OCI-LY1 (cell line): ENCODE data around the gene NDUFAF5.
"Not testable (repeated sequence)": the region's sequence is repeated elsewhere in the genome, so short reads cannot be mapped to it uniquely, and the experiment has no call there.

ENCODE experiments used
- H2AFZ ChIP-seq: fragments of 200-600 bp; sonication (generic), shearing (Covaris generic); 2 replicates; pipeline ENCODE4 v1.6.0; 2014; ENCODE audit warnings: antibody characterized with exemption, mild to moderate bottlenecking, low read length
- H3F3A ChIP-seq: fragments of 200-600 bp; sonication (generic), shearing (Covaris generic); 2 replicates; pipeline ENCODE4 v1.6.0; 2014; ENCODE audit warnings: mild to moderate bottlenecking, antibody characterized with exemption, low read length, moderate library complexity; ENCODE audit not compliant: insufficient read depth
- H3K27ac ChIP-seq: fragments of 200-600 bp; sonication (generic); 2 replicates; pipeline ENCODE4 v1.5.1; 2014; ENCODE audit warnings: low read length, mixed run types, mild to moderate bottlenecking, low read depth; ENCODE audit not compliant: poor library complexity, severe bottlenecking
- H3K27me3 ChIP-seq: fragments of 200-600 bp; sonication (generic); 2 replicates; pipeline ENCODE4 v1.6.0; 2014; ENCODE audit warnings: antibody characterized with exemption, mild to moderate bottlenecking, low read length, moderate library complexity; ENCODE audit not compliant: insufficient read depth
- H3K36me3 ChIP-seq: fragments of 200-600 bp; sonication (generic); 2 replicates; pipeline ENCODE4 v1.6.1; 2014; ENCODE audit warnings: mild to moderate bottlenecking, antibody characterized with exemption, low read length, moderate library complexity, mixed read lengths; ENCODE audit not compliant: insufficient read depth
- H3K4me1 ChIP-seq: fragments of 200-600 bp; sonication (generic); 2 replicates; pipeline ENCODE4 v1.5.1; 2014; ENCODE audit warnings: mild to moderate bottlenecking, low read length, moderate library complexity; ENCODE audit not compliant: insufficient read depth, severe bottlenecking
- H3K4me2 ChIP-seq: fragments of 200-600 bp; sonication (generic), shearing (Covaris generic); 2 replicates; pipeline ENCODE4 v1.6.1; 2014; ENCODE audit warnings: low read length
- H3K4me3 ChIP-seq: fragments of 200-600 bp; sonication (generic); 2 replicates; pipeline ENCODE4 v1.5.1; 2014; ENCODE audit warnings: low read length, low read depth, mild to moderate bottlenecking, mixed read lengths; ENCODE audit not compliant: poor library complexity, severe bottlenecking
- H3K79me2 ChIP-seq: fragments of 200-600 bp; shearing (Covaris generic); 2 replicates; pipeline ENCODE4 v1.6.1; 2016; ENCODE audit warnings: mixed run types, low read length, mixed read lengths; ENCODE audit not compliant: insufficient read depth
- H3K9ac ChIP-seq: fragments of 200-600 bp; sonication (generic), shearing (Covaris generic); 2 replicates; pipeline ENCODE4 v1.6.1; 2014; ENCODE audit warnings: mild to moderate bottlenecking, low read length, mixed read lengths
- H3K9me2 ChIP-seq: fragments of 200-600 bp; sonication (generic), shearing (Covaris generic); 2 replicates; pipeline ENCODE4 v1.6.1; 2014; ENCODE audit warnings: low read depth, mild to moderate bottlenecking, low read length, mixed read lengths
- H3K9me3 ChIP-seq: fragments of 200-600 bp; shearing (Covaris generic); 2 replicates; pipeline ENCODE4 v1.6.1; 2014; ENCODE audit warnings: low read length, mixed read lengths
- H4K20me1 ChIP-seq: fragments of 200-600 bp; sonication (generic), shearing (Covaris generic); 2 replicates; pipeline ENCODE4 v1.6.0; 2016; ENCODE audit warnings: mild to moderate bottlenecking, low read length; ENCODE audit not compliant: insufficient read depth
- EZH2 ChIP-seq: fragments of 200-600 bp; sonication (generic), shearing (Covaris generic); IDR thresholded peaks from 2 replicates; pipeline ENCODE4 v1.8.0; 2017; ENCODE audit warnings: borderline replicate concordance, mixed run types, mild to moderate bottlenecking, antibody characterized with exemption, low read length, moderate library complexity, mixed read lengths
- TF ChIP-seq, protein P1 (sequence below): fragments of 200-600 bp; sonication (generic), shearing (Covaris generic); IDR thresholded peaks from 2 replicates; pipeline ENCODE4 v1.5.1; 2017; ENCODE audit warnings: mild to moderate bottlenecking, antibody characterized with exemption, low read length, moderate library complexity, mixed read lengths

Gene NDUFAF5, protein sequence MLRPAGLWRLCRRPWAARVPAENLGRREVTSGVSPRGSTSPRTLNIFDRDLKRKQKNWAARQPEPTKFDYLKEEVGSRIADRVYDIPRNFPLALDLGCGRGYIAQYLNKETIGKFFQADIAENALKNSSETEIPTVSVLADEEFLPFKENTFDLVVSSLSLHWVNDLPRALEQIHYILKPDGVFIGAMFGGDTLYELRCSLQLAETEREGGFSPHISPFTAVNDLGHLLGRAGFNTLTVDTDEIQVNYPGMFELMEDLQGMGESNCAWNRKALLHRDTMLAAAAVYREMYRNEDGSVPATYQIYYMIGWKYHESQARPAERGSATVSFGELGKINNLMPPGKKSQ

DNA sequence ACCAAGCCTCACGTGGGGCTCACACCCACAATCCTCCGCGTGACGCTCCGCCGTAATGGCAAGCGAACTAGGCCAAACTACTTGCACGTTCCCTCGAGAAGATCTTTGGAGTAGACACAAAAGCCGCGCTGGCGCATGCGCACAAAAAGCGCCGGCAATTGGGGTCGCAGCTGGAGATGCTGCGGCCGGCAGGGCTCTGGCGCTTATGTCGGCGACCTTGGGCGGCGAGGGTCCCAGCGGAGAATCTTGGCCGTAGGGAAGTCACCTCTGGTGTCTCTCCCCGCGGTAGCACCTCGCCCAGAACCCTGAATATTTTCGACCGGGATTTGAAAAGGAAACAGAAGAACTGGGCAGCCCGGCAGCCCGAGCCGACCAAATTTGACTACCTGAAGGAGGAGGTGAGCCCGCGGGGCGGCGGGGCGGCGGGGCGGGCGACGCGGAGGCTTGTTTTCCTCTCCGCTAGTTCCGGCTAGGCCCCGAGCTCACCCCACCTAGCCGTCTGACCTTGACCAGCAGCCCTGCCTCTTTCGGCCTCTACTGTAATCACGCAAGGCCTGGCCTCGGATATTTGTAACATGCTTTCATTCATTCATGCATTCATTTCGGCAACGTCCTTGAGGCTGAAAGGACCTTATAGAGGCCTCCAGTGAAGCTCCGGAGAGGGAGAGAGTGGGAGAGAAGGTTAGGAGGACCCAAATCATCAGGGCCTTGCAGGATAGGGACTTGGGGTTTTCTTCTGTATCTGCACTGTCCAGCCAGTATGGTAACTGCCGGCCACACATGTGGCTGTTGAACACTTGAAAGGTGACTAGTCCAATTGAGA, at the start of gene NDUFAF5, which contains the start of gene ESF1:
TSS of gene NDUFAF5 (plus strand) at position 136 of the 823 bp plus-strand sequence. CDS start at position 177, 41 bp downstream.
TSS of gene ESF1 (minus strand) at position 27 of the 823 bp plus-strand sequence. CDS start 1,779 bp downstream, outside the sequence.
- Histone ChIP-seq H3K9me2 (no peaks in the 10 kb centered on the region), H3F3A (peaks cover 4% of the 10 kb centered on the region; the same call in 1 of the 2 replicates), H3K9me3 (no peaks in the 10 kb centered on the region), H3K4me1 (peaks cover 29% of the 10 kb centered on the region), H3K27ac (peak within 1 kb of the TSS; percentile 71), H3K79me2 (peaks cover 37% of the 10 kb centered on the region), H3K9ac (peak within 1 kb of the TSS; percentile 91), H3K4me3 (peak within 1 kb of the TSS; percentile 94), H2AFZ (0 out of 2 replicates have a peak within 1 kb of the TSS, but pooled peaks have one; percentile 77), H3K36me3 (peaks cover 54% of the 10 kb centered on the region), H4K20me1 (no peaks in the 10 kb centered on the region), H3K4me2 (peak within 1 kb of the TSS; percentile 77), H3K27me3 (no peaks in the 10 kb centered on the region)
- TF ChIP-seq, protein P1, sequence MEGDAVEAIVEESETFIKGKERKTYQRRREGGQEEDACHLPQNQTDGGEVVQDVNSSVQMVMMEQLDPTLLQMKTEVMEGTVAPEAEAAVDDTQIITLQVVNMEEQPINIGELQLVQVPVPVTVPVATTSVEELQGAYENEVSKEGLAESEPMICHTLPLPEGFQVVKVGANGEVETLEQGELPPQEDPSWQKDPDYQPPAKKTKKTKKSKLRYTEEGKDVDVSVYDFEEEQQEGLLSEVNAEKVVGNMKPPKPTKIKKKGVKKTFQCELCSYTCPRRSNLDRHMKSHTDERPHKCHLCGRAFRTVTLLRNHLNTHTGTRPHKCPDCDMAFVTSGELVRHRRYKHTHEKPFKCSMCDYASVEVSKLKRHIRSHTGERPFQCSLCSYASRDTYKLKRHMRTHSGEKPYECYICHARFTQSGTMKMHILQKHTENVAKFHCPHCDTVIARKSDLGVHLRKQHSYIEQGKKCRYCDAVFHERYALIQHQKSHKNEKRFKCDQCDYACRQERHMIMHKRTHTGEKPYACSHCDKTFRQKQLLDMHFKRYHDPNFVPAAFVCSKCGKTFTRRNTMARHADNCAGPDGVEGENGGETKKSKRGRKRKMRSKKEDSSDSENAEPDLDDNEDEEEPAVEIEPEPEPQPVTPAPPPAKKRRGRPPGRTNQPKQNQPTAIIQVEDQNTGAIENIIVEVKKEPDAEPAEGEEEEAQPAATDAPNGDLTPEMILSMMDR, result no peak
- no peak for TF ChIP-seq EZH2

DNA sequence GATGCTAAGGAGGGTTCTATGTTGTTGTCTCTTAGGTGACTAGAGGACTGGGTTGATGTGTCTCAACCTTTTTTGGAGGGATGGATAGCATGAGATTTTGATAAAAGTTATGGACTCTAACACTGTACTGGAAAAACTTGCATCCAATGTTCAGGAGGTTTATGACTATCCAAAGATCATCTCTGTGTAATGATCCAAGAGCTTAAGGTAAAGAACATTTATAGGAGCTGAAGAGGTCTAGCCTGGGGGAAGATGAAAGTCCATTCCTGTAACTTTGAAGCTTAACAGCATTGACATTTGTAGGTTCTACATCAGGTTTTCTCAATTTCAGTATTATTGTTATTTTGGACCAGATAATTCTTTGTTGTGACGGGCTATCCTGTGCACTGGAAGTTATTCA, 49.0 kb upstream of the NDUFAF5 start:
- Histone ChIP-seq H3K36me3 (peaks cover 74% of the 10 kb centered on the region), H3K9ac (no peak overlapping the region), H3K4me1 (no peaks in the 10 kb centered on the region), H3K4me2 (no peak overlapping the region), H4K20me1 (no peaks in the 10 kb centered on the region), H3K4me3 (no peak overlapping the region), H3K9me3 (peaks cover 5% of the 10 kb centered on the region; the same call in 1 of the 2 replicates), H3K9me2 (no peaks in the 10 kb centered on the region), H3K79me2 (0 out of 2 replicates have a peak, but pooled peaks cover 3% of the 10 kb centered on the region), H3K27ac (no peak overlapping the region), H3F3A (no peaks in the 10 kb centered on the region), H3K27me3 (no peaks in the 10 kb centered on the region), H2AFZ (no peak overlapping the region)
- TF ChIP-seq, protein P1, result no peak
- no peak for TF ChIP-seq EZH2

DNA sequence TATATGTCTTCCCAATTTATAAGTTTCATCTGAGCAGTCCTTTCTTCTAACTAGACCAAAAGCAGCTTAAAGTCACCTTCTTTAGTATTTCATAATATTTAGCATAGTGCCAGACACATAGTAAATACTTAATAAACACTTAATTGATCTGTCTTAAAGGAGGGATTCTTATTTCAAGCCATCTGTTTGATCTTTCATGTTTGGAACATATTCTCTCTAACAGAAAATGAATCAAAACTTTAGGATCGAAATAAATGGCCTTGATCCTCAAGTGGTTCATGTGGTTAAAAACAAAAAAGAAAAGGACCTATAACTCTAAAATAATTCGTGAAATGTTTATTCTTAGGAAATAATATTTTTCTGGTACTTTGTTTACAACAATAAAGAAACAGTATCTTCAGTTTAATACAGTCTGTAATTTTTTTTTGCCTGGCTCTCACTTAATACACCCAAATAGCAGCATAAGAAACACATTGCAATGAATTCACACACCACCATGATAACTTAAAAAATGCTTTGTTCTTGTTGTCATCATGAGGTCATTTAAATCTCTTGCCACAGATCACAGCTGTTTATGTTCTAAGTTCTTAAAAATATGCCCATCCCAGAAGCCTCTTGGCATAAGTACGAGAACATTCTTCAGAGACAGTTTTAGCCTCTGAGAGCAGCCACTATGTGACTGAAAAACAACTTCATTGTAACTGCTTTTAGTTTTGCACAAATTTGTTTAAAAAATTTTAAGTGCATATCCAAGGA, 48.2 kb upstream of the NDUFAF5 start:
- Histone ChIP-seq H3K36me3 (peaks cover 76% of the 10 kb centered on the region), H3K9ac (no peak overlapping the region), H3K27me3 (no peaks in the 10 kb centered on the region), H3K4me2 (no peak overlapping the region), H2AFZ (no peak overlapping the region), H3K4me1 (no peaks in the 10 kb centered on the region), H3K9me3 (peaks cover 11% of the 10 kb centered on the region), H4K20me1 (no peaks in the 10 kb centered on the region), H3K27ac (no peak overlapping the region), H3K4me3 (no peak overlapping the region), H3K79me2 (0 out of 2 replicates have a peak, but pooled peaks cover 3% of the 10 kb centered on the region), H3K9me2 (no peaks in the 10 kb centered on the region), H3F3A (no peaks in the 10 kb centered on the region)
- TF ChIP-seq EZH2, result no peak
- TF ChIP-seq, protein P1, result no peak

DNA sequence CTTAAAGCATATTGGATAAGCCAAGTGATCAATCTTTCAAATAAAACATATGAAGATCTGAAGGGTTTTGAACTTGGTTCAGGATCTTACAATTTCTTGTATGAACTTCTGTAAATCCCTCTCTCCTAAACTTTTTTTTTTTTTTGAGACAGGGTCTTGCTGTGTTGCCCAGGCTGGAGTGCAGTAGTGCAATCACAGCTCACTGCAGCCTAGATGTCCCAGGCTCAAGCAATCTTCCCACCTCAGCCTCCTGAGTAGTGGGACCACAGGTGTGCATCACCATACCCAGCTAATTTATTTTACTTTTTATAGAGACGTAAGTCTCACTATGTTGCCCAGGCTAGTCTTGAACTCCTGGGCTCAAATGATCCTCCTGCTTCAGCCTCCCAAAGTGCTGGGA, 46.6 kb upstream of the NDUFAF5 start:
- H2AFZ ChIP-seq, H3F3A ChIP-seq, H4K20me1 ChIP-seq, H3K9me2 ChIP-seq, H3K4me2 ChIP-seq, H3K4me3 ChIP-seq, H3K4me1 ChIP-seq, H3K79me2 ChIP-seq, H3K9ac ChIP-seq, H3K27ac ChIP-seq, H3K27me3 ChIP-seq: not testable (repeated sequence)
- H3K9me3 ChIP-seq, result peaks cover 11% of the 10 kb centered on the region
- H3K36me3 ChIP-seq, result peaks cover 75% of the 10 kb centered on the region
